Common myeloid progenitor, CD34-positive (primary cell): ENCODE measurements around the gene KRTAP10-11.

Experiments used
- CTCF ChIA-PET: fragments of 350-600 bp; sonication (Branson Sonifier 250); formaldehyde crosslinking; loops from one replicate; lab custom pipeline; 2021; ENCODE audit warnings: antibody characterized with exemption; lab: Charles Lee
- POLR2A ChIA-PET: fragments of 350-600 bp; sonication (Branson Sonifier 250); formaldehyde crosslinking; loops from one replicate; lab custom pipeline; 2021; ENCODE audit warnings: antibody characterized with exemption; lab: Charles Lee
- DNase-seq, 3 donors: peaks; one replicate each; pipeline versions ENCODE4 v3.0.0 to v3.0.0-alpha.2; 2013
- H3K27ac ChIP-seq, 2 experiments: 1 replicate in 1 of 2; 2 replicates in 1 of 2; pipeline ENCODE4 v1.7.0; 2013; ENCODE audit warnings: inconsistent platforms in 2 of 2, low read length in 2 of 2, mild to moderate bottlenecking in 2 of 2, low read depth in 1 of 2, moderate library complexity in 1 of 2; ENCODE audit not compliant: severe bottlenecking in 2 of 2, insufficient read depth in 1 of 2, poor library complexity in 1 of 2
- H3K27me3 ChIP-seq, 5 experiments: replicated peaks in 2 of 5; 1 replicate in 3 of 5; 2 replicates in 2 of 5; pipeline versions ENCODE4 v1.6.1 to v1.7.0; 2013; ENCODE audit warnings: low read length in 4 of 5, mild to moderate bottlenecking in 2 of 5, moderate library complexity in 2 of 5, inconsistent platforms in 1 of 5; ENCODE audit not compliant: insufficient read depth in 5 of 5, control insufficient read depth in 4 of 5
- H3K36me3 ChIP-seq, 4 experiments: 1 replicate in 2 of 4; 2 replicates in 2 of 4; pipeline versions ENCODE4 v1.6.1 to v1.7.0; 2013; ENCODE audit warnings: low read length in 3 of 4, control low read depth in 1 of 4, mild to moderate bottlenecking in 1 of 4; ENCODE audit not compliant: control insufficient read depth in 4 of 4, insufficient read depth in 4 of 4
- H3K4me1 ChIP-seq, 4 experiments: 1 replicate in 3 of 4; 2 replicates in 1 of 4; pipeline versions ENCODE4 v1.6.1 to v1.7.1; 2013; ENCODE audit warnings: low read length in 3 of 4, mild to moderate bottlenecking in 3 of 4, control low read depth in 1 of 4, inconsistent platforms in 1 of 4, moderate library complexity in 1 of 4; ENCODE audit not compliant: control insufficient read depth in 4 of 4, insufficient read depth in 4 of 4; ENCODE audit errors: control extremely low read depth in 1 of 4
- H3K4me3 ChIP-seq, 7 experiments: 1 replicate in 4 of 7; 2 replicates in 3 of 7; pipeline versions ENCODE4 v1.5.1 to v1.7.0; 2013; ENCODE audit warnings: mild to moderate bottlenecking in 7 of 7, low read length in 6 of 7, moderate library complexity in 6 of 7, inconsistent platforms in 2 of 7, low read depth in 2 of 7, control low read depth in 1 of 7; ENCODE audit not compliant: insufficient read depth in 4 of 7, control insufficient read depth in 1 of 7; ENCODE audit errors: extremely low read depth in 1 of 7
- H3K9me3 ChIP-seq, 5 experiments: 1 replicate in 4 of 5; 2 replicates in 1 of 5; pipeline versions ENCODE4 v1.6.1 to v1.7.1; 2013; ENCODE audit warnings: low read length in 4 of 5, mild to moderate bottlenecking in 2 of 5, inconsistent platforms in 1 of 5, low read depth in 1 of 5, moderate library complexity in 1 of 5; ENCODE audit not compliant: control insufficient read depth in 4 of 5, insufficient read depth in 2 of 5; ENCODE audit errors: control extremely low read depth in 1 of 5
- WGBS: methylation state at CpG from one replicate; pipeline ENCODE4 v1.1.5; 2013; ENCODE audit not compliant: insufficient coverage; 5-methylcytosine and 5-hydroxymethylcytosine counted together

The KRTAP10-11 gene

DNA sequence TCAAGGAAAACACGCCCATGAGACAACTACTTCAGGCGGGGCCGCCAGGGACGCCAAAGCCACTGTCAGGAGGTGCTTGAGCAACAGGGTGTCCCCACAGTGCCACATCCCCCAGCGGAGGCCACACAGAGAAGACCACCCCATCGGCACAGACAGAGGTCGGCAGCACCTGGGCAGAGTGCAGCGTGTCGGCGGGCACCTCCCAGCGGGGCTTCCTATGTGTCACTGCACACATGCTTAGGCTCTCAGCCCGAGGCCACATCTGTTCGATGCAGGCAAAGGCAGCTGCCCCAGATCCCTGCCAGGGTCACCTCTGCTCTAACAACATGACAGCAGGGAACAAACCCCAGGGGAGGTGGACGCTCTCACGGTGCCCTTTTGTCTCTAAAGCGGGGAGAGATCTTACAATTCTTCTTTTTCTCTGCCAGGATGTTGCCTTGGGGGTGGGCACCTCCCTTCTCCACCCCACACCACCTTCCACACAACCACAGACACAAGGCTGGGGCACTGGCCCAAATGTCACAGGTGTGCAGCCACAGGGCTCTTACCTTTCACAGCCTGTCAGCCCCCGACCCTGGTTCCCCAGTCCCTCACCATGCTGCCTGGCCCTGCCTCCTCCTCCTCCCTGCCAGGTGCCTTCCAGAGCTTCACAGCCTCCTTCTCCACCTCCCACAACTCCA, 30.2 kb upstream of the KRTAP10-11 start:
- CTCF ChIA-PET: no interaction called here

DNA sequence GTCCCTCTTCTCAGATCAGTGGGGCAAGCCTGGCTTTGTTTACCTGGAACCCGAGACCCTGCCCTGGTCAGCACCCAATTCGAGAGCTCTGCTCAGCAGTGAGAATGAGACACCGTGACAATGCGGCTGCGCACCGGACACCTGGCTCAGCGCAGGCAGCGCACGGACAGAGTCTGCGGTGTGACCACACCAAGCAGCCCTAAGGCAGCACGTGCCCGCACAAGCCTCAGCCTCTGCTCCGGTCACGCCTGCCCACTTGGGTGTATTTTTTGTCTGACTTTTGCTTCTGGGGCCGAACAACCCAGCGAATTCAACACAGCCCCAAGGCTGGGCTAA, 29.7 kb upstream of the KRTAP10-11 start:
- no peaks in the 10 kb centered on the region for H3K36me3 ChIP-seq
- ChIA-PET POLR2A (no interaction called here), CTCF (no interaction called here)
- 89% methylated on average over 16 of the region's 16 CpGs for WGBS
- DNase-seq: no peak
- H3K4me3 ChIP-seq: no peak overlapping the region
- peaks cover 0 to 2% (median 0%) of the 10 kb centered on the region in 5 experiments for H3K27me3 ChIP-seq
- no peaks in the 10 kb centered on the region for H3K4me1 ChIP-seq
- peaks cover 0 to 14% (median 7%) of the 10 kb centered on the region in 5 experiments for H3K9me3 ChIP-seq
- no peak overlapping the region for H3K27ac ChIP-seq

More for the DNA sequence above, 30.2 kb upstream of the KRTAP10-11 start:
- H3K27me3 ChIP-seq: peaks cover 0 to 2% (median 0%) of the 10 kb centered on the region in 5 experiments
- H3K4me3 ChIP-seq: no peak overlapping the region
- H3K27ac ChIP-seq: no peak overlapping the region
- DNase-seq: no peak
- 90% methylated on average over 16 of the region's 17 CpGs for WGBS
- peaks cover 0 to 15% (median 7%) of the 10 kb centered on the region in 5 experiments for H3K9me3 ChIP-seq
- H3K4me1 ChIP-seq: no peaks in the 10 kb centered on the region
- no peaks in the 10 kb centered on the region for H3K36me3 ChIP-seq
- POLR2A ChIA-PET: no interaction called here

DNA sequence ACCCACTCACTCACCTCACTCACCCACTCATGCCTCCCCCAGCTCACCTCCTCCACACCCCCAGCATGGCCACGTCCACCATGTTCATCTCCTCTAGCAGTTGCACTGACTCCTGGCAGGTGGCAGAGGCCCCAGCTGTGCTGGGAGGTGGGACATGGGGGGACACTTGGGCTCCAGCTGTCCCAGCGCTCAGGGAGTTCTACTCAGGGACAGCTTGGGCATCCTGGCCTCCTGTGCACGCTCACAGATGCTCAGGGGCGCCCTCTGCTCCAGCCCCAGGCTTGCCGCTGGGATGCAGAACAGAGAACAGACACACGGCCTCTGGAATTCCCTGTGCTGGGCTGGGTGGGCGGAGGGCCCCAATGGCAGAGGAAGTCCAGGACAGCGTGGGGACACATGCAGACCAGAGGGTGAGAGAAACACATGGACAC, 29.1 kb upstream of the KRTAP10-11 start:
- 85% methylated on average over 8 of the region's 8 CpGs for WGBS
- H3K9me3 ChIP-seq: peaks cover 0 to 15% (median 6%) of the 10 kb centered on the region in 5 experiments
- H3K36me3 ChIP-seq: no peaks in the 10 kb centered on the region
- H3K27ac ChIP-seq: no peak overlapping the region
- no peak overlapping the region for H3K4me3 ChIP-seq
- H3K4me1 ChIP-seq: no peaks in the 10 kb centered on the region
- DNase-seq: no peak
- POLR2A ChIA-PET: no interaction called here
- peaks cover 0 to 2% (median 0%) of the 10 kb centered on the region in 5 experiments for H3K27me3 ChIP-seq
- CTCF ChIA-PET: no interaction called here

DNA sequence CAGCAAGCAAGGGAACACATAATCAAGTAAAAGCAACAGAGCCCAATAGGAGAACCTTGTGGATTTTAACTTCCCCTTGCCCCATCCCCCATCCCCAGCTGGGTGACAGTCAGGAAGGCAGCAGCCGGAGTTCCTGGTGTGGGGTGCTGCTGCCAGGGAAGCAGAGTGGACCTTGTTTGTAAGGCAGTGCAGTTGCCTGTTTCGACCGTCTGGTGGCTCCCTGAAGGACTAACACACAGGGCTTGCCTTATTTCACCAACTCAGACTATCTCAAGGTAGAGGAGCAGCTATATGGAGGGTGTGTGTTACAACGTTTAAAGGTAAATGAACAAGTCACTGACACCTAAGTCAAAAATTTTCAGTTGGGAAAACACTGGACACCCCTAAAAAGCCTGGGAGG, 27.7 kb upstream of the KRTAP10-11 start:
- POLR2A ChIA-PET: no interaction called here
- no peak overlapping the region for H3K27ac ChIP-seq
- H3K36me3 ChIP-seq: no peaks in the 10 kb centered on the region
- CTCF ChIA-PET: no interaction called here
- peaks cover 0 to 2% (median 0%) of the 10 kb centered on the region in 5 experiments for H3K27me3 ChIP-seq
- 45% methylated on average over 2 of the region's 4 CpGs for WGBS
- DNase-seq: peak in 2 of 3 donors; percentile 4 to 8
- H3K9me3 ChIP-seq: peaks cover 0 to 26% (median 11%) of the 10 kb centered on the region in 5 experiments
- no peaks in the 10 kb centered on the region for H3K4me1 ChIP-seq
- H3K4me3 ChIP-seq: no peak overlapping the region

DNA sequence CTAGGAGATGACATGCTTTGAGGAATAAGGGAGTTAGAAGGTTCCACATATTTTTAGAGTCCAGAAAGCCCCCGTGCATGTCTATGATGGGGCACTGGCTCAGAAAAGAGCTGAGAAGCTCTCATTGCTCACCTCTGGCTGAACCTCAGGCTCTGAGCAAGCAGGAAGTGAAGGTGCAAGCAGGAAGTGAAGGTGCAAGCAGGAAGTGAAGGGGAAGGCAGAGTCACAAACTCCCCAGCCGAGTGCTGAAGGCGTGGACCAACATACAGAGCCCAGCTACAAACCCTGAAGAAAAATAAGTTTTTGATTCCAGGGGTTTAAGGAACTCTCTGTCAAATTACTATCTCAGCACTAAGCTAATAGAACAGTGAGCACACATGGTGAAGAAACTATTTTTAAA, 27.3 kb upstream of the KRTAP10-11 start:
- 100% methylated on average over 1 of the region's 3 CpGs for WGBS
- DNase-seq: no peak
- H3K9me3 ChIP-seq: peaks cover 0 to 30% (median 11%) of the 10 kb centered on the region in 5 experiments
- H3K27ac ChIP-seq: no peak overlapping the region
- ChIA-PET CTCF (no interaction called here), POLR2A (no interaction called here)
- H3K4me1 ChIP-seq: no peaks in the 10 kb centered on the region
- H3K4me3 ChIP-seq: no peak overlapping the region
- peaks cover 0 to 2% (median 0%) of the 10 kb centered on the region in 5 experiments for H3K27me3 ChIP-seq
- no peaks in the 10 kb centered on the region for H3K36me3 ChIP-seq

DNA sequence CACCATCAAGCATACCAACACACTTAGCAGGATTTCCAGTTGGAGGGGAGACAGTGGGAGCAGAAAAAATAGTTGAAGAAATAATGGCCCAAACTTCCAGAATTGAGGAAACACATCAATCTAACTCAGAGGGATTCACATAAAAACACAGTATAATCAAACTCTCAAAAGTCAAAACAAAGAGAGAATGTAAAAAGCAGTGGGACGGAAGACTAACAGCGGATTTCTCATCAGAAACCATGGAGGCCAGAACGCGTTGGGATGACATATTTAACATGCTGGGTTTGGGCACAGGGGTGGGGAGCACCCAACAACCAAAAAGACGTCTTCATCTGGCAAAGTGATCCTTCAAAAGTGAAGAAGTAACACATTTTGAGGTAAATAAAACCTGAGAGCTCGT, 26.3 kb upstream of the KRTAP10-11 start:
- Histone ChIP-seq H3K36me3 (no peaks in the 10 kb centered on the region), H3K27me3 (peaks cover 0 to 2% (median 0%) of the 10 kb centered on the region in 5 experiments), H3K9me3 (peaks cover 6 to 40% (median 15%) of the 10 kb centered on the region in 5 experiments), H3K4me1 (no peaks in the 10 kb centered on the region), H3K27ac (no peak overlapping the region), H3K4me3 (no peak overlapping the region)
- POLR2A ChIA-PET: no interaction called here
- 98% methylated on average over 5 of the region's 6 CpGs for WGBS
- DNase-seq: no peak
- CTCF ChIA-PET: no interaction called here

DNA sequence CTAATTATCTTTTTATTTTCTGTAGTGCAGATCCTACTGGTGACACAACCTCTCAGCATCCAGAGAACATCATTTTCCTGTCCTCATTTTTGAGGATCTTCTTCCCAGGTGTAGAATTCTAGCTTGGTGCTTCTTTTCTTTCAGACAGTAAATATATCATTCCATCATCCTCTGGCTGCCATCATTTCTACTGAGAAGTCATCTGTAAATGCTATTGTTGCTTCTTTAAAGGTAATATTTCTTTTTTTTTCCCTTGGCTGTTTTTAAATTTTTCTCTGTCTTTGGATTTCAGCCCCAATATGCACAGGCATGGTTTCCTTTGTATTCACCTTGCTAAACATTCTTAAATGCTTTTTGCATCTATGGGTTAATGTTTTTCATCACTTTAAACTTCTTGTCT, 22.6 kb upstream of the KRTAP10-11 start:
- Histone ChIP-seq H3K27ac (no peak overlapping the region), H3K27me3 (peaks cover 0 to 8% (median 0%) of the 10 kb centered on the region in 5 experiments), H3K4me3 (no peak overlapping the region), H3K4me1 (no peaks in the 10 kb centered on the region), H3K9me3 (peaks cover 7 to 46% (median 15%) of the 10 kb centered on the region in 5 experiments), H3K36me3 (no peaks in the 10 kb centered on the region)
- POLR2A ChIA-PET: no interaction called here
- no peak for DNase-seq
- CTCF ChIA-PET: no interaction called here
